HG03354 (cell line): Measurements from ENCODE around the gene ATRNL1.

ENCODE experiments used
- ATAC-seq: cut with Tn5 transposase; IDR thresholded peaks from one replicate; pipeline ENCODE4 v1.9.1; 2021; ENCODE audit warnings: mild to moderate bottlenecking; ENCODE audit not compliant: unreplicated experiment, poor library complexity, severe bottlenecking

ATRNL1 gene

GRCh38 chr10:115566867-115567266 lies 473.7 kb downstream of the ATRNL1 start:
- ATAC-seq = no peak

- no peak for ATAC-seq
These were observed 479.7 kb downstream of the ATRNL1 start for GRCh38 chr10:115572740-115573455.

- no peak for ATAC-seq
These were observed 487.1 kb downstream of the ATRNL1 start for GRCh38 chr10:115580239-115580638.

GRCh38 chr10:115593060-115593459 lies 499.9 kb downstream of the ATRNL1 start:
- ATAC-seq = no peak

GRCh38 chr10:115604627-115605026 lies 511.5 kb downstream of the ATRNL1 start:
- no peak for ATAC-seq

- ATAC-seq = no peak
These were observed 512.9 kb downstream of the ATRNL1 start for GRCh38 chr10:115606086-115606485.

- ATAC-seq = no peak
These were observed 513.6 kb downstream of the ATRNL1 start for GRCh38 chr10:115606741-115607140.

GRCh38 chr10:115624448-115624847 lies 531.3 kb downstream of the ATRNL1 start:
- no peak for ATAC-seq

- no peak for ATAC-seq
These were observed 535.5 kb downstream of the ATRNL1 start for GRCh38 chr10:115628616-115629015.

- no peak for ATAC-seq
These were observed 545.1 kb downstream of the ATRNL1 start for GRCh38 chr10:115638246-115638645.

- ATAC-seq = no peak
These were observed 556.1 kb downstream of the ATRNL1 start for GRCh38 chr10:115649217-115649616.

GRCh38 chr10:115653473-115653872 lies 560.3 kb downstream of the ATRNL1 start:
- no peak for ATAC-seq

GRCh38 chr10:115654961-115655360 lies 561.8 kb downstream of the ATRNL1 start:
- ATAC-seq = no peak

GRCh38 chr10:115657161-115657860 lies 564.1 kb downstream of the ATRNL1 start:
- no peak for ATAC-seq

- ATAC-seq = no peak
These were observed 566.5 kb downstream of the ATRNL1 start for GRCh38 chr10:115659616-115660015.

GRCh38 chr10:115660391-115660790 lies 567.2 kb downstream of the ATRNL1 start:
- ATAC-seq = no peak

- no peak for ATAC-seq
These were observed 569.3 kb downstream of the ATRNL1 start for GRCh38 chr10:115662422-115662821.

GRCh38 chr10:115665549-115665948 lies 572.4 kb downstream of the ATRNL1 start:
- ATAC-seq = no peak

GRCh38 chr10:115674496-115674895 lies 581.3 kb downstream of the ATRNL1 start:
- no peak for ATAC-seq

- no peak for ATAC-seq
These were observed 603.6 kb downstream of the ATRNL1 start for GRCh38 chr10:115696747-115697146.

- ATAC-seq = no peak
These were observed 612.9 kb downstream of the ATRNL1 start for GRCh38 chr10:115706026-115706425.
